H9 (cell line): ENCODE data around the gene ERAP2. TPM values are rescaled to one million over a fixed set of nuclear protein-coding genes. Genes with fewer than 3 reads are reported as not detected.

Source experiments
- DNase-seq: peaks from one replicate; pipeline ENCODE4 v3.0.0-alpha.2; 2017
- H2AFZ ChIP-seq: one replicate; pipeline ENCODE4 v1.6.1; 2013; ENCODE audit warnings: mild to moderate bottlenecking, low read length, control low read depth, moderate library complexity
- H2AK5ac ChIP-seq: 2 replicates; pipeline ENCODE4 v1.6.1; 2013; ENCODE audit warnings: low read length, control low read depth, mixed read lengths; ENCODE audit not compliant: insufficient read length
- H2BK120ac ChIP-seq: one replicate; pipeline ENCODE4 v1.6.1; 2013; ENCODE audit warnings: low read depth, mild to moderate bottlenecking, low read length, control low read depth, inconsistent platforms; ENCODE audit not compliant: poor library complexity, severe bottlenecking
- H2BK12ac ChIP-seq: 2 replicates; pipeline ENCODE4 v1.6.1; 2013; ENCODE audit warnings: low read length, control low read depth, mixed read lengths, low read depth; ENCODE audit not compliant: insufficient read length
- H2BK15ac ChIP-seq: 2 replicates; pipeline ENCODE4 v1.6.1; 2013; ENCODE audit warnings: low read depth, low read length, control low read depth
- H2BK20ac ChIP-seq: one replicate; pipeline ENCODE4 v1.6.1; 2013; ENCODE audit warnings: low read depth, mild to moderate bottlenecking, low read length, control low read depth, inconsistent platforms; ENCODE audit not compliant: poor library complexity, severe bottlenecking
- H2BK5ac ChIP-seq: 2 replicates; pipeline ENCODE4 v1.6.1; 2013; ENCODE audit warnings: low read length, control low read depth, mixed read lengths; ENCODE audit not compliant: insufficient read length
- H3K14ac ChIP-seq: 2 replicates; pipeline ENCODE4 v1.6.1; 2013; ENCODE audit warnings: low read length, control low read depth; ENCODE audit not compliant: insufficient read depth
- H3K18ac ChIP-seq: 2 replicates; pipeline ENCODE4 v1.6.1; 2013; ENCODE audit warnings: low read depth, mild to moderate bottlenecking, mixed read lengths, low read length, control low read depth; ENCODE audit not compliant: insufficient read length
- H3K23ac ChIP-seq: 2 replicates; pipeline ENCODE4 v1.6.1; 2013; ENCODE audit warnings: low read length, control low read depth, mixed read lengths, low read depth; ENCODE audit not compliant: insufficient read length
- H3K23me2 ChIP-seq: 2 replicates; pipeline ENCODE4 v1.6.1; 2013; ENCODE audit warnings: low read depth, mild to moderate bottlenecking, mixed read lengths, low read length, control low read depth; ENCODE audit not compliant: insufficient read length, poor library complexity, severe bottlenecking
- H3K27ac ChIP-seq: 2 replicates; pipeline ENCODE4 v1.5.1; 2013; ENCODE audit warnings: low read length, control low read depth, mixed read lengths, low read depth; ENCODE audit not compliant: insufficient read length
- H3K27me3 ChIP-seq: 2 replicates; pipeline ENCODE4 v1.6.1; 2013; ENCODE audit warnings: low read length, control low read depth, inconsistent platforms; ENCODE audit not compliant: insufficient read depth
- H3K4ac ChIP-seq: 2 replicates; pipeline ENCODE4 v1.6.1; 2013; ENCODE audit warnings: low read depth, mild to moderate bottlenecking, control low read depth, inconsistent platforms, low read length, moderate library complexity
- H3K4me1 ChIP-seq: 2 replicates; pipeline ENCODE4 v1.6.1; 2013; ENCODE audit warnings: low read length, control low read depth, inconsistent platforms; ENCODE audit not compliant: insufficient read depth
- H3K4me2 ChIP-seq: 2 replicates; pipeline ENCODE4 v1.6.1; 2013; ENCODE audit warnings: low read length, control low read depth, mixed read lengths; ENCODE audit not compliant: insufficient read length, insufficient read depth
- H3K56ac ChIP-seq: 2 replicates; pipeline ENCODE4 v1.6.1; 2013; ENCODE audit warnings: low read depth, mild to moderate bottlenecking, mixed read lengths, low read length, control low read depth; ENCODE audit not compliant: insufficient read length
- H3K79me1 ChIP-seq: 2 replicates; pipeline ENCODE4 v1.6.1; 2013; ENCODE audit warnings: low read depth, mild to moderate bottlenecking, moderate library complexity, low read length, control low read depth, inconsistent platforms; ENCODE audit not compliant: insufficient read depth, poor library complexity, severe bottlenecking
- H3K79me2 ChIP-seq: 2 replicates; pipeline ENCODE4 v1.6.1; 2013; ENCODE audit warnings: low read length, control low read depth, inconsistent platforms; ENCODE audit not compliant: insufficient read depth
- H3K9ac ChIP-seq: 2 replicates; pipeline ENCODE4 v1.6.1; 2013; ENCODE audit warnings: low read length, control low read depth, mixed read lengths; ENCODE audit not compliant: insufficient read length; ENCODE audit errors: extremely low read depth
- H3K9me3 ChIP-seq: one replicate; pipeline ENCODE4 v1.6.1; 2013; ENCODE audit warnings: low read depth, low read length, inconsistent platforms; ENCODE audit not compliant: control insufficient read depth
- H3T11ph ChIP-seq: one replicate; pipeline ENCODE4 v1.6.1; 2013; ENCODE audit warnings: mild to moderate bottlenecking, low read length, control low read depth, inconsistent platforms
- H4K20me1 ChIP-seq: one replicate; pipeline ENCODE4 v1.6.1; 2013; ENCODE audit not compliant: control insufficient read depth, insufficient read length, insufficient read depth
- H4K5ac ChIP-seq: 2 replicates; pipeline ENCODE4 v1.6.1; 2013; ENCODE audit warnings: low read depth, mild to moderate bottlenecking, mixed read lengths, low read length, control low read depth; ENCODE audit not compliant: insufficient read length
- H4K8ac ChIP-seq: replicated peaks from 2 replicates; pipeline ENCODE4 v1.6.1; 2013; ENCODE audit warnings: low read length, control low read depth, mixed read lengths, low read depth; ENCODE audit not compliant: insufficient read length
- H4K91ac ChIP-seq: 2 replicates; pipeline ENCODE4 v1.6.1; 2013; ENCODE audit warnings: low read depth, mild to moderate bottlenecking, moderate library complexity, mixed read lengths, low read length, control low read depth; ENCODE audit not compliant: insufficient read length
- H3K27ac Mint-ChIP-seq, 3 experiments: 2 replicates in 2 of 3; 3 replicates in 1 of 3; pipeline ENCODE4 v1.8.0; 2020 to 2021; ENCODE audit warnings: mixed read lengths in 3 of 3, mild to moderate bottlenecking in 1 of 3, moderate library complexity in 1 of 3
- H3K27me3 Mint-ChIP-seq: 2 replicates; pipeline ENCODE4 v1.8.0; 2021; ENCODE audit warnings: low read depth, mild to moderate bottlenecking, moderate library complexity, mixed read lengths
- H3K36me3 Mint-ChIP-seq, 3 experiments: 2 replicates in 2 of 3; 3 replicates in 1 of 3; pipeline ENCODE4 v1.8.0; 2020 to 2021; ENCODE audit warnings: low read depth in 3 of 3, mixed read lengths in 3 of 3; ENCODE audit not compliant: insufficient read depth in 1 of 3
- H3K4me1 Mint-ChIP-seq, 2 experiments: 2 replicates each; pipeline ENCODE4 v1.8.0; 2020; ENCODE audit warnings: mixed read lengths in 2 of 2
- H3K4me3 Mint-ChIP-seq, 2 experiments: 2 replicates in 1 of 2; 3 replicates in 1 of 2; pipeline ENCODE4 v1.8.0; 2020 to 2021; ENCODE audit warnings: mild to moderate bottlenecking in 2 of 2, mixed read lengths in 2 of 2, moderate library complexity in 1 of 2
- H3K9me3 Mint-ChIP-seq, 2 experiments: 2 replicates in 1 of 2; 3 replicates in 1 of 2; pipeline ENCODE4 v1.8.0; 2020; ENCODE audit warnings: mild to moderate bottlenecking in 2 of 2, mixed read lengths in 2 of 2, moderate library complexity in 1 of 2
- CTCF ChIP-seq: fragments of 200-600 bp; sonication (generic); conservative IDR thresholded peaks from 3 replicates; pipeline ENCODE4 v1.8.0; 2021; ENCODE audit warnings: antibody characterized with exemption, mild to moderate bottlenecking
- WGBS: extraction: QIAGEN DNeasy Blood & Tissue Kit; methylation state at CpG from one replicate; pipeline ENCODE4 v1.1.7; 2013; ENCODE audit warnings: missing lambda C conversion rate, low lambda C conversion rate, mixed read lengths; ENCODE audit not compliant: insufficient read length; ENCODE audit errors: extremely low coverage; 5-methylcytosine and 5-hydroxymethylcytosine counted together
- total RNA-seq: library from RNA; stranded (reverse); gene quantifications from 2 replicates; pipeline ENCODE4 v1.2.1, GENCODE V29; 2021

Gene ERAP2
- total RNA-seq, 1 experiment from 2014 or later: 0.09 TPM

- Histone ChIP-seq H2BK120ac (no peak overlapping the region), H2AFZ (no peak overlapping the region), H3K79me1 (no peaks in the 10 kb centered on the region), H3K27ac (no peak overlapping the region), H3K18ac (no peak overlapping the region), H3K27me3 (no peaks in the 10 kb centered on the region), H3K79me2 (no peaks in the 10 kb centered on the region), H4K20me1 (no peaks in the 10 kb centered on the region), H3K9me3 (no peaks in the 10 kb centered on the region), H3K9ac (no peak overlapping the region), H4K91ac (no peak overlapping the region), H2BK15ac (no peak overlapping the region), H3T11ph (no peak overlapping the region), H3K4ac (no peak overlapping the region), H2BK5ac (no peak overlapping the region), H3K4me2 (no peak overlapping the region), H3K23ac (no peak overlapping the region), H2BK12ac (no peak overlapping the region), H2AK5ac (no peak overlapping the region), H4K5ac (no peak overlapping the region), H3K14ac (no peak overlapping the region), H3K23me2 (no peaks in the 10 kb centered on the region), H3K56ac (no peak overlapping the region), H2BK20ac (no peak overlapping the region), H3K4me1 (no peaks in the 10 kb centered on the region), H4K8ac (no peak overlapping the region)
- H3K27me3 Mint-ChIP-seq: no peaks in the 10 kb centered on the region; the same call in 1 of the 2 replicates
- no peak overlapping the region for H3K27ac Mint-ChIP-seq
- no peaks in the 10 kb centered on the region for H3K36me3 Mint-ChIP-seq
- no peak overlapping the region for H3K4me3 Mint-ChIP-seq
- no peaks in the 10 kb centered on the region for H3K9me3 Mint-ChIP-seq
- peaks cover 0 to 2% of the 10 kb centered on the region in 2 experiments; a peak in 1 of 4 replicates for H3K4me1 Mint-ChIP-seq
- no peak for TF ChIP-seq CTCF
- DNase-seq: no peak
- no CpG with 5 or more reads among the region's 3 CpGs for WGBS
Measured at GRCh38 chr5:96883871-96884270, 7.6 kb downstream of the ERAP2 start.
